ENCODE results near the gene MVP.
A peak's percentile ranks its signal among the peaks of the same experiment; 100 is the strongest.
"Not testable (repeated sequence)": the region's sequence is repeated elsewhere in the genome, so short reads cannot be mapped to it uniquely, and the experiment has no call there.

MVP gene

GRCh38 chr16:29844575-29845331 lies 24.5 kb downstream of the MVP start:
- DNase-seq: no peak

- DNase-seq: no peak
Measured at GRCh38 chr16:29845656-29846055, 25.4 kb downstream of the MVP start.

- DNase-seq: no peak
Measured at GRCh38 chr16:29848420-29849297, 28.4 kb downstream of the MVP start.

- DNase-seq: no peak
Measured at GRCh38 chr16:29849505-29849904, 29.2 kb downstream of the MVP start.

GRCh38 chr16:29850998-29851397 lies 30.7 kb downstream of the MVP start:
- DNase-seq: no peak

- DNase-seq: no peak
Measured at GRCh38 chr16:29852654-29853053, 32.4 kb downstream of the MVP start.

GRCh38 chr16:29854520-29855100 lies 34.3 kb downstream of the MVP start:
- DNase-seq: no peak

- DNase-seq: peak; percentile 27
Measured at GRCh38 chr16:29857133-29857760, 37.0 kb downstream of the MVP start.

GRCh38 chr16:29858149-29858849 lies 38.0 kb downstream of the MVP start:
- DNase-seq: no peak

- DNase-seq: no peak
Measured at GRCh38 chr16:29858974-29859373, 38.7 kb downstream of the MVP start.

GRCh38 chr16:29860218-29860617 lies 40.0 kb downstream of the MVP start:
- no peak for DNase-seq

GRCh38 chr16:29862383-29862883 lies 42.2 kb downstream of the MVP start:
- no peak for DNase-seq

GRCh38 chr16:29862884-29863668 lies 42.8 kb downstream of the MVP start, which contains the start of gene CDIPT:
CDIPT (minus strand) TSS chr16:29863226; CDS start chr16:29862857, 369 bp downstream.
- peak; percentile 76 for DNase-seq

GRCh38 chr16:29863669-29863984 lies 43.4 kb downstream of the MVP start:
- DNase-seq: no peak

- no peak for DNase-seq
Measured at GRCh38 chr16:29864205-29864604, 43.9 kb downstream of the MVP start.

GRCh38 chr16:29868396-29869009 lies 48.2 kb downstream of the MVP start:
- DNase-seq: no peak

GRCh38 chr16:29869067-29869466 lies 48.8 kb downstream of the MVP start:
- DNase-seq: not testable (repeated sequence)

- DNase-seq: no peak
Measured at GRCh38 chr16:29871822-29872546, 51.7 kb downstream of the MVP start.

GRCh38 chr16:29873319-29873718 lies 53.1 kb downstream of the MVP start:
- DNase-seq: no peak

- no peak for DNase-seq
Measured at GRCh38 chr16:29875206-29875605, 54.9 kb downstream of the MVP start.
